ENCODE measurements around the gene DOK4.

Gene DOK4

DNA sequence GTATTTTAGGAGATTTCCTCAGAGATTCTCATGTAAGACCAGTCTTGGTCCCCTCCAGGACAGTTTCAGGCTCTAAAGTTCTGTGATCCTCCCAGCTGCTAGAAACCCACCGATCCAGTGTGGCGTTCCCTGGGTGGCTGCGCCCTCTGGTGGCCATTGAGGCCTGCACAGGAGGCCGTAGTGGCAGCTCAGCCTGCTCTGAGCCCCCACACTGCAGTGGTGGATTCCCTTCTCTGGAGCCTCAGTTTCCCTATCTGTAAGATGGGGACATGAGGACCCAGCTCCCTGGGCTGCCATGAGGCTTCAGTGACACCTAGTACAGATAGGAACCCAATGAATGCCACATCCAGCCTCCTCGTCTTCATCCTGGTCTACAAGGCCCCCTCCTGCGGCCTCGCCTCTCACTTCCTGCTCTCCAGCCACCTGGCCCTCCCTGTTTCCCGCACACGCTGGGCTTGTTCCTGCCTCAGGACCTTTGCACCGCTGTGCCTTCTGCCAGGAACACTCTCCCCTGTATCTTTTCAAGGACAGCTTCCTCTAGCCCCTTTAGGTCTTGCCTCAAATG lies 33.6 kb upstream of the DOK4 start:
- peak; percentile 61 to 75 for DNase-seq (ENCODE audit: low read depth in 2 of 2)

DNA sequence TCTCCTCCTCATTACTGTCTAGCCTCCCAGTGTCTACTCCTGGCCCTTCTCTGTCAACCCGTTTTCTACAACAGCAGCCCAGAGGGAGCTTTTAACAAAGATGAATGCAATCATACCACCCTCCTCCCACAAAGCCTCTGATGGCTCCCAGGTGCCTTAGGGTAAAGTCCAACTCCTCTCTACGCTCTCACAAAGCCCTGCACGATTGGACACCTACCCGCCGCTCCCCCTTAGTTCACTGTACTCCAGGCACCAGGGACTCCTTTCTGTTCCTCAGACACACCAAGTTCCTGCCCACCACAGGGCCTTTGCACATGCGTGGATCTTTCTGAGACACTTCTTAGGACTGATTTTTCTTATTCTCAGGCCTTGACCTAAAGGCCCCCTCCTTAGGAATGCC lies 32.6 kb upstream of the DOK4 start:
- no peak for DNase-seq (ENCODE audit: low read depth in 2 of 2)

DNA sequence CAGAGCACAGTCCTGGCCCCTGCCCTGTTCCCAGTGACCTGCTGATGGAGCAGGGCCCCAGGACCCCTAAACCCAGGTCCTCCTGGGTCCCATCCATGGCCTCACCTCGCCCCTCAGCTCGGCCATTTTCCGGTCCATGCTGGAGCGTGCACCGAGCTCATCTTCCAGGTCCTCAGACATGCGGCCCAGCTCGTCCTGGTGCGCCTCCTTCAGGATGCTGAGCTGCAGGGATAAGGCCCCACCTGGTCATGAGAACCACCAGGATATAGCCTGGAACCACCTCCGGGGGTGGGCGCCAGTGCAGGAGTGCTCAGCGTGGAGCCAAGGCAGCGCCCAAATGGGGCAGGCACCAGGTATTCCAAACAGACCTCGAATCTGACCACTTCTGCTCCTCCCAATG lies 32.2 kb upstream of the DOK4 start:
- DNase-seq (ENCODE audit: low read depth in 2 of 2) = no peak

DNA sequence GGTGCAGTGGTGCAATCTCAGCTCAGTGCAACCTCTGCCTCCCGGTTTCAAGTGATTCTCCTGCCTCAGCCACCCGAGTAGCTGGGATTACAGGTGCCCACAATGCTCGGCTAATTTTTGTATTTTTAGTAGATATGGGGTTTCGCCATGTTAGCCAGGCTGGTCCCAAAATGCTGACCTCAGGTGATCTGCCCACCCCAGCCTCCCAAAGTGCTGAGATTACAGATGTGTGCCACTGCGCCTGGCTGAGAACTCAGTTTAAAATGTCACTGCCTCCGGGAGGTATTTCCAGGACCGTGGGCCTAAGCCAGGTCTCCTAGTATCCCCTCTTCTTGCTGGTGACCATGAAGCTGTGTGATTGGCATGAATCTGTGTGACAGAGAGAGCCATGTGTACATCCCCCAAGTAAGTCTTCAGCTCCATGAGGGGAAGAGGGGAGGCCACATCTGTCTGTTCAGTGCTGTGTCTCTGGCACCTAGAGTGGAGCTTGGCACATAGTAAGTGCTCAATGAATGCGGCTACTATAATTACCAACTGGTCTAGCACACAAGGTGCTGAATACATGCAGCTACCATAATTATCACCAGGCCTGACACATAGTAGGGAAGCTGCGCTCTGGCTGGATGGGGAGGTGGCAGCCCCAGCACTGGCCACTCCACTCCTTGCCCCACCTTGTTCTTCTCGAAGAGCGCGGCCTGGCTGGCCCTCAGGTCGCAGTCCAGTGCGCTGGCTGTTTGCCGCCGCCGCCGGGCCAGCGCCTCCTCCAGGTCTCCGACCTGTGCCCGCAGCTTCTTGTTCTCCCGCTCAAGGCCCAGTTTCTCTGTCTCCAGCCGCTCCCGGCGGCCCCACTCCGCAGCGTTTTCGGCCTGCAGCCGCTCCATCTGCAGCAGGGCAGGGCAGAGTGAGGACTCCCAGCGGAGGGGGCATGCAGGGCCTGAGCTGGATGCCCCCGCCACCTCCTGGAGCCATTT lies 31.4 kb upstream of the DOK4 start:
- no peak for DNase-seq (ENCODE audit: low read depth in 2 of 2)

DNA sequence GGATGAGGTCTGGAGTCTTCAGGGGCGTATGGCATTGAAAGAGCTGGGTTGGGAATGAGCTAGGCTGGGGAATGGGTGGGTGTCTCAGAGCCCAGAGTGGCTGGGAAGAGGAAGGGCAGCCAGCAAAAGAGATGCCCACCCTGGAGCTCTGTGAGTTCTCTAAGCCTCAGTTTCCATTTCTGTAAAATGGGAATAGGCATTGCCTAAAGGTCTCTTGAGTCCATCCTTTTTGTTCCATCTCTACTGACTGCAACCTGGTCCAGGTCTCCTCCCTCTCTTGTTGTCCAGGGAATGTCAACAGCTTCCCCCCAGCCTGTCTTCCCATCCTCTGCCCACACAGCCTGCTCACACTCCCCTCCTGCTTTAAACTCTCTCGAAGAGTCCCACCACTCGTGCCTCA lies 30.5 kb upstream of the DOK4 start:
- no peak for DNase-seq (ENCODE audit: low read depth in 2 of 2)

DNA sequence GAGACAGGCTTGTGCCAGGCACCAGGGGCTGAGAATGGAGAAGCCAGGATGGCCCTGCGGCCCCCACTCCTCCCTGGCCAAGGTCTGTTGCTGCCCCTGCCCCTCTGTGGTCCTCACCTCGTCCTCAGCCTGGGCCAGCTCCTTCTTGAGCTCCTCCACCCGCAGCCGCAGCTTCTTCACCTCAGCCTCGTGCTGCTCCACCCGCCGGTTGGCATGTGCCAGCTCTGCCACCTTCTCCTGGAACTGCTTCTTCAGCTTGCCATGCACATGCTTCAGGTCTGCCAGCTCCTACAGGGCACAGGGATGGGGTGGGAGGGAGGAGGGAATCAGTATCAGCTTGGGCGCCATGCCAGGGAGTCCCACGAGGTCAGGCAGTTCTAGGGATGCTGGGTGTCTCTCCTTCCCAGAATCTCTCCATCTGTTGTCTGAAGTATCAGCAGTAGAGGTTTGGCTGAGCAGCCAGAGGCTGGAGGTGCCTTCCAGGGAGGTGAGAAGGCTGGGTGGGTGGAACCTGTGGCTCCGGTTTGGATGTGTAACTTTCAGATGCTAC lies 30.0 kb upstream of the DOK4 start:
- no peak for DNase-seq (ENCODE audit: low read depth in 2 of 2)

DNA sequence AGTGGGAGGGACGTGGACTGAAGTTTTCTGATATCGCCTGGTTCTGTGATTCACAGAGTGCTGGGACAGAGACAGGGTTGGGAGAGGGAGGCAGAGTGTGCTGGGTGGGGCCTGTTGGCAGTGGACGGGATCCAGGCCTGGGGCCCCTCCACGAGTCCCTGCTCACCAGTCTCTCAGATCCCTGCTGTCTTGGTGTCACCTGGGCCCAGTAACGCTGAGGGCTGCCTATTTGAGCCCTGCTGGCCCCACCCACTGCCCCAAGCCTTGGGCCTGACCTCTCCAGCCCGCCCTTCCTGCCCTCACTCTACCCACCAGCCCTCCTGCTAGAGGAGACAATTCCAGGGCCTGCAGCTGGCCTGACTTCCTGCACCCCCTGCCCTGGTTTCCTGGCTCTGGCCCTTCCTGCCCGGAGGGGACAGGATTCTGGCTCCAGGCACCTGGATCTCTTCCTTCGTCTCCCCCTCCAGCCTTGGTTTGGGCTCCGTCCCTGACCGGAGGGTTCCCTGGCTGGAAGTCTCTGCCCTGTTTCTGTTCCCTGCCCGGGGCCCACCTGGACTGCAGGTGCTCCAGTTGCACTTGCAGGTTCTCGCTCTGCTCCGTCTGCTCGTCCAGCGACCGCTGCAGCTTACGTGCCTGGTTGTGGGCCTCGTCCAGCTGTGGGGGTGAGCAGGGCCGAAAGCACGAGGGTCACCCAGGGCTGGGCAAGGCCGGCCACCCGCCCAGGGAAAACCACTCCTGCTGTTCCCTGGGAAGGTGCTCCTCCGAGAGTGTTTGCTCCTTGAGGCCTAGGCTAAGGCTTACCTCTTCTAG lies 28.7 kb upstream of the DOK4 start:
- DNase-seq (ENCODE audit: low read depth in 2 of 2) = no peak

DNA sequence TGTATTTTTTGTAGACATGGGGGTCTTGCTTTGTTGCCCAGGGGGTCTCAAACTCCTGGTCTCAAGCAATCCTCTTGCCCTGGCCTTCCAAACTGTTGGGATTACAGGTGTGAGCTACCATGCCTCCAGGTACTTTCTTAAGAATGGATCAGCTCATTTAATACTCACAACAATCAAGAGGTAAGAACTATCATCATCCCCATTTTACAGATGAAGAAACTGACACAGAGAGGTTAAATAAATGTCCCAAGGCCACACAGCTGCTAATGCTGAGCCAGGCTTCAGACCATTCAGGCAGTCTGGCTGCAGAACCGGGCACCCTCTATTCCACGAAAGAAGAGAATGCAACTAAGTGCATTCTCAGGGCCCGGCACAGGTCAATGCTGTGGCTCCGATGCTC lies 28.1 kb upstream of the DOK4 start:
- no peak for DNase-seq (ENCODE audit: low read depth in 2 of 2)

DNA sequence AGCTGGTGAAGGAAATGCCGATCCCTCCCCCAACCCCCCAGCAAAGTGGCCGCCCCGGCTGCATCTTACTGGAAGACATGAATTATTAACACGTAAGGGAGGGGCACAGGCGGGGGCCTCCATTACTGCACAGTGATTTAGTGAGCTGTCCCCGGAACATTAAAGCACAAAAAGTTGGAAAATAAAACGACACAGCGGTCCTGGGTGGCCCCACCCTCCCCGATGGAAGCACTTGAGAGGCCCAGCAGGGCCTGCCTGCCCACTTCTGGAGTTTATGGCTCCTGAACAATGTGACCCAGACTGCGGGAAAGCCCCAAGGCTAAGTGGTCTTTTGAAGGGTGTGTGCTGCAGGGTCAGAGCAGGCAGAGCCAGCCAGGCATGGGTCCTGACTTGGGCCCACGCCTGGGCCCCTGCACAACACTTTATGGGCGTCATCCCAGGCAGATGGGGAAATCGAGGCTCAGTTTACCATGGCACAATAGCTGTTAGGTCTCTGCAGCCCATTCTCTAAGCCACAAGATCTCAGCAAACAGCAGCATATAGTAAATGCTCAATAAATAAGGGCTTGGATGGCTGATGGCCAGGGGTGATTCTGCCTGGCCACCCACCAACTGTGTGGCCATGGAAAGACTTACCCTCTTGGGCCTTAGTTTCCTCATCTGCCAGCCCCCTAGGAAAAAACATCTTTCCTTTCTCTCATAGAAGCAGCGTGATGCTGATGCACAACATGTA lies 27.2 kb upstream of the DOK4 start:
- no peak for DNase-seq (ENCODE audit: low read depth in 2 of 2)

DNA sequence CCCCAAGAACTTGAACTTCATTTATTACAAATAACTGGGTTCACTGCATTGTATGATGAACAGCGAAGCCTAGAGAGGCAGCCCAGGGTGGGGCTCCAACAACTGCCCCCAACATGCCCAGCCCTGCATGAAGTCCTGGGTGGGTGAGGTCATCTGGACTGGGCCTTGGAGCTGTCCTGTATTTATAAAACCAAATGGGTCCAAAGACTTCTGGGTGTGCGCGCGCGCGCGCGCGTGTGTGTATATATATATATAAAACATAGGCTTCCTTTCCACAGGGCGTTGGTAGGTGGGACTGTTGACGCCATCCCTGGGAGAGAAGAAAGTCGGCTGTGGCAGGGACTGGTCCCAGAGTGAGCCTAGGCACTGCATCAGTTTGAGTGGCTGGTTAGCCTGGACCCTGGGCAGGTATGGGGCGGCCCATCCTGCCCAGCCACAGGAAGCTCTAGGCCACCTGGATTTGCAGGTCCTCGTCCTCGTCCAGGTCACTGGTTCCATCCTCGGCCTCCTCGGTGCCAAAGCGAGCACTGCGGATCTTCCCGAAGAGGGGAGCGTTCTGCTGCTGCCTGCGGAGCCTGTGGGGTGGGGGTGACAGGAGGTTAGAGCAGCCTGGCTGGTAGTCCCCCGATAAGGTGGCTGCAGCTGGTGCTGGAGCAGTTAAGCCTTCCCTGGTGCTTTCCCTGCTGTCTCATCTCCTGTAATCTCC lies 26.2 kb upstream of the DOK4 start:
- no peak for DNase-seq (ENCODE audit: low read depth in 2 of 2)

DNA sequence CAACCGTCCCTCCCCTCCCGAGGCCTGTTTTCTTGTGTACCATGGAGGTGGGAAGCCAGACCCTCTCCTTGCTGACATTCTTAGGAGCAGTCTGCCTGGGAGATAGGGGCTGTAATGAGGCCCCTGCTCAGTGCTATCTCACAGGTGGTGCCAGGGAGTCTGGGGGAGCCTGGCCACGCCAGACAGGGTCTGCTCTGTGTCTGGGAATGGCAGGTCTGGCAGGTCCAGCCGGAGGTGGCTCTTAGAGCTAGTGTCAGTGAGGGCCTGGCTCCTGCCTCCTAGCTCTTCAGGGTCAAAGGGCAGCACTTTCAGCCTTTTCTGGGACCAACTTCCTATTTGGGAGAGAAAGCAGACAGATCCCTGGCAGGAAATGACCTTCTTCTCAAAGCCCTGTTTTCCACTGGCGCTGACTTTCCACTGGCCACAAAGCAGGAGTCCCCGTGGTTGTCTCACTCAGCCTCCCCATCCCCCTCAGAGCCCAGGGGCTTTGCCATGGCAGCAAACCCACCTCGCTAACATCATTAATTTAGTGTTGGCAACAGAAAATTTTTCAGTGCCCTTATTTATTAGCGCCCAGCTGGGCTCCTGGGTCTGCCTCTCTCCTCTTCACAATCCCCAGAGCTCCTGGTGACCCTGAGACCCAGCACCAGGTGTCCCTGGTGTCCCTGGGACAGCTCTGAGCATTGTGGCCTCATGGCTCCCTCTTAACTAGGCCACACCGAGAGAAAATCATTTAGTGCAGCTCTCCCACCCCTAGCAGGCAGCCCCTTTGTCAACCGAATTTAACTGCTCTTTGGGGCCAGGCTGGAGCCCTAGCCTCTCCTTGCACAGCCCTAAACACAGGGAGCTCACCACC lies 24.0 kb upstream of the DOK4 start:
- no peak for DNase-seq (ENCODE audit: low read depth in 2 of 2)

DNA sequence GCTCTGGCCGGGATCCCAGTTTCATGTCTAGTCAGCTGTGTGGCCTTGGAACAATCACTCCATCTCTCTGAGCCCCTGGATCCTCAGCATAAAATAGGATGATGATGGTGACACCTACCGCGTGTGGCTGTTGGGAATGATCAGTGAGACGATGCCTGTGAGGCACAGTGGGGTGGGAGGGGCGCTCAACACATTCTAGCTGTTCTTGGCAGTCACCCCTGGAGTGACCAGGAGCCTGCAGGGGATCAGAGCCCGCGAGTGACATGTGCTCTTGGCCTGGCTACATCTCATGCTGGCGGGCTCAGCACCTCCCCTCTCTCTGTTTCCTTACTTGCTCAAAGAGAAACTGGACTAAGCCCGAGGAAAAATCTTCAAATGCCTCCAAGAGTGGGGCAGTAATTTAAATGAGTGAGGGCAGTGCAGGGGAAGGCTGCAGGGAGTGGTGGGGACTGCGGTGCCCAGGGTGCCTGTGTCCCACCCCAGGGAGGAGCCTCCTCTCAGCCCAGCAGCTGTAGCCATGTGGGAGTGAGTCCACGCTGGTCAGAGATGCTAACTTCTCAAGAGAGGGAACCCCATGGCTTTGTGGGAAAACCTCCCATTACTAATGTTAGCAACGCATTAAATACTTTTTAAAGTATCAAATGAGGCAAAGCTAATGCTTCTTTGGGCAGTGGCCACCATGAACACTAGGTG lies 23.1 kb upstream of the DOK4 start:
- DNase-seq (ENCODE audit: low read depth in 2 of 2) = no peak

DNA sequence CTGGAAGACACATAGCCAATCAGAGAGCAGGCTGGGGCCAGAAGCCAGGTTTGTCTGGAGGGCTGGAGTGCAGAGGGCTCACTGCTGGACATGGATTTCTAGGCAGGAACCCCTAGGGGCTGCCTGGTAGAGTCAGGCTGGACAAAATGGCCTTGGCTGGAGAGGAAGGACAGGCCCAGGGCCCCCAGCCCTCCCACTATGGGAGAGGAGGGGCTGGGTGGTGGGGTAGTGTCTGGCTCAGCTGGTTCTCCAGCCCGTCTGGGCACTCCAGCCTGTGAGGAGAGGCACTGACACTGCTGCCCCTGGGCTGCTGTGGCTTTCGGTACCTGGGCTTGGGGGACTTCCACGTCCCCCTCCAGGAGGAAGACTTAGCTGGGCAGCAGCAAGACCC lies 21.7 kb upstream of the DOK4 start:
- no peak for DNase-seq (ENCODE audit: low read depth in 2 of 2)

DNA sequence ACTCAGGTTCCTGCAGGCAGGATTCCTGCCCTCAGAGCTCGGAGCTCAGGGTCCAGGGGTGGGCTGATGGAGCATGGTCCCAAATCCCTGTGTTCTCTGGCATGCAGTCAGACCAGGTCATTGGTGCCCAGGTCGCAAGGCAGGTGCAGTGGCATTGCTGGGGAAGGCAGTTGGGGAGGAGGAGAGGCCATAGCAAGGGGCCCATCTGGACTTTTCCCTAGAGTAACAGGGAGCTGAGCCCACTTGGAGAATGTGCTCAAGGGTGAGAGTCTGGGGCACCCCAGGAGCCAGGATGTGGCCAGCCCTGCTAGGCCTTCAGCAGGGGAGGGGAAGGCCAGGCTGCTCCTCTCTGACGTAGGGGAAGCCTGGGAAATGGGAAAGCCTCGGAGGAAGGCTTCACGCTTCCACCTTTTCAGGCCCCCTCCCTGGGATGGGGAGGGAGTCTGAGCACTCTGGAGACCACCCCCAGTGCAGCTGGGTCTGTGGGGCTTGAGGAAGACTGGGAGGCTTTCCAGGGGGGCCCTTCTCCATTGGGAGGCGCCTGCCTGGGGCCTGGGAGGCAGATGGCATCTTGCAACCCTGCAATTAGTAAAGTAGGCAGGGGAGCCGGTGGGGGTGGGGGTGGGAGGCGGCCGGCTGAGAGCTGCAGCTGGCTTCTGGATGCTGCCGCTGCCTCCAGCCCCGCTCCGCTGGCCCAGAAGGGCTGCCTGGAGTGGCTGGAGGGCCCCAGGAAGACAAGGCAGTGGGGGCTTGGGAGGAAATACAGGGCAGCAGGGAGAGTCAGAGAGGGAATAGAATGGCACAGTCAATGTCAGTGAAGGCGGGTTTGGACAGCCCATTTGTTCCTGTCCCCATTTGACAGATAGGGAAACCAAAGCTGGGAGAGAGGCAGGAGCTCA lies 21.1 kb upstream of the DOK4 start:
- DNase-seq (ENCODE audit: low read depth in 2 of 2) = no peak

DNA sequence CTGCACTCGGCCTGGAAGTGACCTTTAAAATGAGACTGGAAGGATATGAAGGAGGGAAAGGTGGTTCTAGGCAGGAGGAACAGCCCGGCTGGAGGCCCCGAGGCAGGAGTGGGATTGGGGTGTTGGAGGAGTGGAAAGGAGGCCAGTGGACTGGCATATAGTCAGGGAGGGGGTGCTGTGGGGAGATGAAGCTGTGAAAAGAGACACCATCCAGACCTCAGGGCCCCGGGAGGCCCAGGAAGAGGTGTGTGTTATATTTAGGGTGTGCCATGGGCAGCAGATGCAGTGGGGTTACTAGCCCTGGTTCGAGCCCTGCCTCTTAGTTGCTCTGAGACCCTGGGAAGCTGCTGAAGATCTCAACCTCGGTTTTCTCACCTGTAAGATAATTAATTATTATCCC lies 18.9 kb upstream of the DOK4 start:
- no peak for DNase-seq (ENCODE audit: low read depth in 2 of 2)

DNA sequence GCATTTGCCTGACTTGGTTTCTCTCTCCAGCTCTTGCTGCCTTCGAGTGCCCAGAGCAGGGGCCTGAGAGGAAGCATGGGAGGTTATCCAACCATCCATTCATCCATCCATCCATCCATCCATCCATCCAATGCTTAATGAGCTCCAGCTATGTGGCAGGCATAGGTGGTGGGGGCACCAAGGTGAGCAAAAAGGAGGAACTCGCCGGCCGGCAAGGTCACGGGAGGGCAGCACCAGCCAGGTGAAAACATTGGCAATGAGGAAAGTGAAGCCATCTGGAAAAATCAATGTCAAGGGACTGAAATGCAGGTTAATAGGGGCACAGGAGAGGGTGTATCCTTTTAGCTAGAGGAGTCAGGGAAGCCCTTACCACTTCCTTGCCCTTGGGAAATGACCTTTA lies 18.2 kb upstream of the DOK4 start:
- no peak for DNase-seq (ENCODE audit: low read depth in 2 of 2)

DNA sequence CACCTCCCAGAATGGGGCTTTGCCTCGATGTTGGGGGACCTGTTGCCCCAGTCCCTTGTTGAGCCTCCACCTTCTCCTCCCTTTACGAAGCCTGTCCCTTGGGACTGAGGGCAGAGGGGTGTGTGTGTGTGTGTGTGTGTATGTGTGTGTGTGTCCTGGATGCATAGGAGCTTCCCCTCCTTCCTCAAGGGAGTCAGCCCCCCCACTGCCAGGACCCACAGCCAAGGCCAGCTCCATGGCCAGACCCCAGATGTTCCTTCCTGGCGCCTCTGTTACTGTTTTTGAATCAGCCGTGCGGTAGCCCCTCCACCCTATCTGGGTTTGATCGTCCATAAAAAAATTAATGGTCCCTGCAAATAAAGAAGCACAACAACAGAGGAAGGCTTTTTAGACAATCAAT lies 17.7 kb upstream of the DOK4 start:
- DNase-seq (ENCODE audit: low read depth in 2 of 2) = no peak

DNA sequence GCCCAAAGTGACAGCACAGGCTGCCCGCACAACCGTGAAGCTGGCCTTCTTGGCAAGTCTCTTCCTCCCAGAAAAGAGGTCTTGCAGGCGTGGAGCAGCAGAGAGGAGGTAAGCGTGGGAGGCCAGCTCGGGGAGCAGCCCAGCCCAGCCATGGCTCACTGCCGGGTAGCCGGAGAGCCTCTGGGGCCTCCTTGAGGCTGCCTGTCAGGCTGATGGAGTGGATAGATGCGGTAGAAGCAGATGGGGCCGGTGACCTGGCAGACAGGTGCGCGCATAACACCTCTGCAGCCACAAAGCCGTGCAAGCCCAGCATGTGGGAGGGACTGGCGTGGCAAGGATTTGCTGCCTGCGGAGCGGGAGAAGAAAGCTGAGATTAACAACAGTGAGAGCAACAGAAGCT lies 17.1 kb upstream of the DOK4 start:
- DNase-seq (ENCODE audit: low read depth in 2 of 2) = no peak
